Bronchial epithelial cell (primary cell): ENCODE data around the gene FCGR2B. TPM values are rescaled to one million over a fixed set of nuclear protein-coding genes. Genes with fewer than 3 reads are reported as not detected.
"Not testable (repeated sequence)": the region's sequence is repeated elsewhere in the genome, so short reads cannot be mapped to it uniquely, and the experiment has no call there.

Source experiments
- DNase-seq: peaks from one replicate; pipeline ENCODE4 v3.0.0-alpha.2; 2010; ENCODE audit warnings: low read depth
- FAIRE-seq: peaks from 2 replicates; lab custom pipeline; 2011; peaks lifted over from hg19 to GRCh38; lab: Jason Lieb, UNC
- H3K27me3 ChIP-seq: 2 replicates; pipeline ENCODE4 v1.5.1; 2011; ENCODE audit warnings: low read length; ENCODE audit not compliant: control insufficient read depth, insufficient read depth
- H3K36me3 ChIP-seq: 2 replicates; pipeline ENCODE4 v1.5.1; 2011; ENCODE audit warnings: low read length; ENCODE audit not compliant: control insufficient read depth, insufficient read depth
- H3K4me3 ChIP-seq: 2 replicates; pipeline ENCODE4 v1.5.1; 2011; ENCODE audit warnings: mild to moderate bottlenecking, low read depth, low read length, control low read depth
- total RNA-seq: library from RNA; depleted of rRNA; stranded (reverse); fragments of >200 nt; gene quantifications from 2 replicates; pipeline ENCODE4 v1.2.1, GENCODE V29; 2014

FCGR2B gene
- total RNA-seq = under 0.01 TPM in 1 of 2 replicates, not detected in the other

GRCh38 chr1:161662684-161663339 lies at the start of gene FCGR2B:
FCGR2B (plus strand) TSS chr1:161663143; CDS start chr1:161663242, 99 bp downstream.
- FAIRE-seq, H3K27me3 ChIP-seq, H3K36me3 ChIP-seq, H3K4me3 ChIP-seq, DNase-seq: not testable (repeated sequence)

- FAIRE-seq, DNase-seq, H3K36me3 ChIP-seq, H3K4me3 ChIP-seq, H3K27me3 ChIP-seq: not testable (repeated sequence)
These were observed 46.5 kb upstream of the FCGR2B start for GRCh38 chr1:161616417-161616816.

GRCh38 chr1:161618517-161618916 lies 44.4 kb upstream of the FCGR2B start:
- not testable (repeated sequence) for H3K36me3 ChIP-seq, DNase-seq, FAIRE-seq

DNA sequence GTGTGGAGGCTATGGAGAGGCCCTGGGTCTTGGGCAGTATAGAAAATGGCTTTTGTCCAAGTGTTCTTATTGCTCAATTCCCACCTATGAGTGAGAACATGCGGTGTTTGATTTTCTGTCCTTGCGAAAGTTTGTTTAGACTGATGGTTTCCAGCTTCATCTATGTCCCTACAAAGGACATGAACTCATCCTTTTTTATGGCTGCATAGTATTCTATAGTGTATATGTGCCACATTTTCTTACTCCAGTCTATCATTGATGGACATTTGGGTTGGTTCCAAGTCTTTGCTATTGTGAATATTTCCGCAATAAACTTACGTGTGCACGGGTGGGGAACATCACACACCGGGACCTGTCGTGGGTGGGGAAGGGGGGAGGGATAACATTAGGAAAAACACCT lies 42.5 kb upstream of the FCGR2B start:
- H3K27me3 ChIP-seq, H3K4me3 ChIP-seq, H3K36me3 ChIP-seq, FAIRE-seq, DNase-seq: not testable (repeated sequence)

More at GRCh38 chr1:161618517-161618916, 44.4 kb upstream of the FCGR2B start:
- not testable (repeated sequence) for H3K4me3 ChIP-seq, H3K27me3 ChIP-seq

DNA sequence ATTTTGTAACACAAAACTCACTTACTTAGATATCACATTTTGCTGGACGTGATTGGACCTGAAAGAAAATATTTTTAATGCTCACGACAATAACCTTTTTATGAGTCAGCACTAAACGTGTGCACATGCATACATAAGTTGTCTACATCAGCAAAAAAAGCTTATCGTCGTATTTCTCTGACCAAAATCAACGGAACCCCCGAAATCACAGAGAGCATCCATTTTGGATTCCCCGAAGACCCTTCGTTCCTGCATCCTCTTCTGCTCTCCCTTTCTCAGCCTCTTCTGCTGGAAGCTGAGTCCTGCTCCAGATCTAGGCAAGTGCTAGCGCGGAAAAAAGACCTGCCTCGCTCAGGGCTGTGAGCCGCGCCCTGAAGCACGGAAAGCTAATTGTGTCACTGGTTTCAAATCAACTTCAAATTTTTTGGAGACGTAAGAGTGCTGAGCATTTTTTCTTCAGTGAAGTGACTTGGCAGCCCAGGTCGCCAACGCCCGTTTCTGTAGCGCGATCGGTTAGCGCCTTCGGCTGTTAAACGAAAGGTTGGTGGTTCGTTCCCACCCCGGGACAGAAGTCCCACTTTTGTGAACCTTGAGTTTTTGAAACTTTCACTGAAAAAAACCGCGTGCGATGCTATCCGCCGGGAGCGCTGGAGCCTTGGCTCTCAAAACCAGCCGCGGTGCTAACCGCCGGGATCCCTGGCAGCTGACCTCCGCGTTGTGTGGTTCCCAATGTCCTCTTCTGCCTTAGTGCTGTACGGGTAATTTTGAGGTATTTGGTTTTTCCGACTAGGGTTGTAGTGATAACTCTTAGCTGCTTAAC lies 41.6 kb upstream of the FCGR2B start:
- FAIRE-seq = not testable (repeated sequence)

DNA sequence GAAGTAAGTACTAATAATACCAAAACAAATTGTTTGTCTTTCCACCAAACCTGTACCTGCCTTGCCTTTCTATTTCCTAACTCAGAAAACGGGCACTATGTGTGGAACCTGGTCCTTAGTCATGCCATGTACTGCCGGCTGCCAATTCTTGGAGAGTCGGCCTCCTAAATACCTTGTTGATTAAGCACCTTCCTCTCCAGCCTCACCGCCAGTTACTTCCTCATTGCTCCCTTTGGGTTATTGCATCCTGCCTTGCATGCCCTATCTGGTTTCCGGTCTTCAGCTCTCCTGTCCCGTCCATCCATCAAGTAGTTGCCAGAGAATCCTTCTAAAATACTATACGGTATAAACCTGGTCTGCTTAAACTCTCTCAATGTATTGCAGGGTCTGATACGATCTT lies 40.9 kb upstream of the FCGR2B start:
- not testable (repeated sequence) for FAIRE-seq

More for the DNA sequence above, 41.6 kb upstream of the FCGR2B start:
- H3K36me3 ChIP-seq, H3K27me3 ChIP-seq: not testable (repeated sequence)
- peak overlapping the region; percentile 45 for H3K4me3 ChIP-seq
- DNase-seq = peak; percentile 83

GRCh38 chr1:161623401-161624051 lies 39.4 kb upstream of the FCGR2B start:
- not testable (repeated sequence) for H3K27me3 ChIP-seq, FAIRE-seq, H3K36me3 ChIP-seq, H3K4me3 ChIP-seq, DNase-seq

More for the DNA sequence above, 40.9 kb upstream of the FCGR2B start:
- peak; percentile 56 for DNase-seq
- H3K27me3 ChIP-seq, H3K36me3 ChIP-seq, H3K4me3 ChIP-seq: not testable (repeated sequence)

DNA sequence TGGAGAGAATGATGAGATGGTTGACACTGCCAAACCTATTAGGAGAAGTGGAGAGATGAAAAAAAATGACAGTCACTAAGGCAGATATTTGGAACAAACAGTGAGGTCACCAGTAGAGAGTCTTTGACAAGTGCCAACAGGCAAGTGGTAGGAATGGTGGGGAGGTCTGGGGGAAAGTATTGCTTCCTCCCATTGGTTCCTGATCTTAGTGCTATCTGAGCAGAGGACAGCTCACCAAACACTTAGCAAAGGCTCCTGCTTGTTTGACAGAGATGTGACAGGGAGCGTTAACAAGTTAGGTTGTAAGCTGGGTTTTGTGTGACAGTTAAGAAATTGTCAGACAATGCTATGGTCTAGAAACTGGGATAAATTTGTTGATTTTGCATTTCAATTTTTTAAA lies 38.3 kb upstream of the FCGR2B start:
- H3K36me3 ChIP-seq, FAIRE-seq, H3K27me3 ChIP-seq, DNase-seq, H3K4me3 ChIP-seq: not testable (repeated sequence)

DNA sequence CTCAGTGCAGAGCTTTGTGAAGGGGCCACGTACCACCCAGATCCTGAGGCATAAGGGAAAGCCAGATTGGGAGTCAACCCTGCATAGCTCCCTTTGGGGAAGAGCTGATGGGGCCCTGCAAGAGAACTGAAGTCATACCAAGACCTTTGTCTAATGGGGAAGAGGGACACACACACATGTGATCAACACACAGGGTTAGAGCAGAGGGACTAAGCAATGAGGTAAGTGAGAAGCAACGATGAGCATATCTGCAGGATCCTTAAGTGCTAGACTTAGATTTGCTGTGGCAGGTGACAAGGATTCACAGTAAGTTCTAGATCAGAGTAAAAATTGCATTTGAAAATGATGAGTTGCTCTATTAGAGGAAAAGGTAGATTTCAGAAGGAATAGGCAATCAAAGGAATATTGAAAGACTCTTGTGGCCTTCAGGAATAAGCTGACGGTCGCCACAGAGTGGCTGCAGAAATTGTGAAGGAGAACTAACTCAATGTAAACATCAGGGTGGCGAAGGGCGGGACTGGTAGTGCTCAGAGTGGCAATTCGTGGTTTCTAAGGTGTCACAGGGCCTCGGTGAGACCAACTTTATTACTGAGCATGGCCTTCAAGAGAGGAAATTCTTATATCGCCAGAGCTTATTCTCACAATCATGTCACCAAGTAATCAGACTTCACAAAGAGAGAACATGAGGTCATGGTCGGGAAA lies 36.3 kb upstream of the FCGR2B start:
- H3K4me3 ChIP-seq, FAIRE-seq, H3K27me3 ChIP-seq, DNase-seq, H3K36me3 ChIP-seq: not testable (repeated sequence)

- H3K36me3 ChIP-seq, DNase-seq, H3K27me3 ChIP-seq, H3K4me3 ChIP-seq, FAIRE-seq: not testable (repeated sequence)
These were observed 32.7 kb upstream of the FCGR2B start for GRCh38 chr1:161630128-161630742.
